Thyroid gland (tissue), 4 donors: ENCODE data around the gene WIPF1. TPM values are rescaled to one million over a fixed set of nuclear protein-coding genes. Genes with fewer than 3 reads are reported as not detected.

ENCODE experiments used
- DNase-seq, 2 donors: peaks; one replicate each; pipeline ENCODE4 v3.0.0-alpha.2; 2019
- H3K27ac ChIP-seq, 3 donors: fragments of 200-600 bp; sonication (generic); 1 replicate in 2 of 3; 2 replicates in 1 of 3; pipeline ENCODE4 v1.5.1; 2016 to 2019; ENCODE audit warnings: mild to moderate bottlenecking in 1 of 3, moderate library complexity in 1 of 3
- H3K27me3 ChIP-seq: fragments of 200-600 bp; sonication (generic); one replicate; pipeline ENCODE4 v1.5.1; 2019
- H3K36me3 ChIP-seq, 2 donors: fragments of 200-600 bp; sonication (generic); one replicate each; pipeline ENCODE4 v1.5.1; 2016 to 2019
- H3K4me1 ChIP-seq, 2 donors: fragments of 200-600 bp; sonication (generic); one replicate each; pipeline ENCODE4 v1.5.1; 2017 to 2019
- H3K4me3 ChIP-seq, 3 donors: fragments of 200-600 bp; sonication (generic); replicated peaks in 1 of 3; 1 replicate in 2 of 3; 2 replicates in 1 of 3; pipeline ENCODE4 v1.5.1; 2016; ENCODE audit warnings: mild to moderate bottlenecking in 1 of 3
- H3K9me3 ChIP-seq: fragments of 200-600 bp; sonication (generic); one replicate; pipeline ENCODE4 v1.5.1; 2017
- POLR2A ChIP-seq, 2 donors: fragments of 450-650 bp; IDR thresholded peaks; one replicate each; pipeline ENCODE4 v1.6.1; 2017; ENCODE audit warnings: antibody characterized with exemption in 2 of 2, mild to moderate bottlenecking in 2 of 2, moderate library complexity in 1 of 2
- WGBS, 2 donors: methylation state at CpG; one replicate each; pipeline ENCODE4 v1.1.5; 2017; 5-methylcytosine and 5-hydroxymethylcytosine counted together
- intact Hi-C: fragments of 100-400 bp; cut with DNase I; formaldehyde crosslinking; loops from one replicate; pipeline ENCODE4 v1.15.1; 2023
- total RNA-seq, 4 donors: library from RNA; depleted of rRNA; stranded (reverse); fragments of >200 nt; gene quantifications; one replicate each; pipeline ENCODE4 v1.2.3, GENCODE V29; 2016
- TF ChIP-seq, protein P1 (sequence below), 6 experiments: fragments of 200-600 bp in 3 of 6; fragments of 450-650 bp in 3 of 6; sonication (generic) in 3 of 6; IDR thresholded peaks; one replicate each; pipeline ENCODE4 v1.5.1; 2016 to 2019; ENCODE audit warnings: antibody characterized with exemption in 6 of 6, mild to moderate bottlenecking in 2 of 6, inconsistent platforms in 1 of 6, moderate library complexity in 1 of 6

The WIPF1 gene
- total RNA-seq, 4 donors from 2014 or later = 15.2 to 32.7 (median 21.3) TPM

GRCh38 chr2:174628528-174629169 is 31.0 kb upstream of the WIPF1 start:
- no peak overlapping the region for H3K4me3 ChIP-seq
- no peaks in the 10 kb centered on the region for H3K27me3 ChIP-seq
- H3K36me3 ChIP-seq = no peaks in the 10 kb centered on the region
- intact Hi-C loops = no loop called here
- peaks cover 10 to 16% of the 10 kb centered on the region in 2 donors for H3K4me1 ChIP-seq
- 93 to 94% methylated on average over 2 of the region's 2 CpGs for WGBS, 2 donors
- no peak for TF ChIP-seq POLR2A (IDR thresholded peaks at IDR 0.05)
- TF ChIP-seq, protein P1, sequence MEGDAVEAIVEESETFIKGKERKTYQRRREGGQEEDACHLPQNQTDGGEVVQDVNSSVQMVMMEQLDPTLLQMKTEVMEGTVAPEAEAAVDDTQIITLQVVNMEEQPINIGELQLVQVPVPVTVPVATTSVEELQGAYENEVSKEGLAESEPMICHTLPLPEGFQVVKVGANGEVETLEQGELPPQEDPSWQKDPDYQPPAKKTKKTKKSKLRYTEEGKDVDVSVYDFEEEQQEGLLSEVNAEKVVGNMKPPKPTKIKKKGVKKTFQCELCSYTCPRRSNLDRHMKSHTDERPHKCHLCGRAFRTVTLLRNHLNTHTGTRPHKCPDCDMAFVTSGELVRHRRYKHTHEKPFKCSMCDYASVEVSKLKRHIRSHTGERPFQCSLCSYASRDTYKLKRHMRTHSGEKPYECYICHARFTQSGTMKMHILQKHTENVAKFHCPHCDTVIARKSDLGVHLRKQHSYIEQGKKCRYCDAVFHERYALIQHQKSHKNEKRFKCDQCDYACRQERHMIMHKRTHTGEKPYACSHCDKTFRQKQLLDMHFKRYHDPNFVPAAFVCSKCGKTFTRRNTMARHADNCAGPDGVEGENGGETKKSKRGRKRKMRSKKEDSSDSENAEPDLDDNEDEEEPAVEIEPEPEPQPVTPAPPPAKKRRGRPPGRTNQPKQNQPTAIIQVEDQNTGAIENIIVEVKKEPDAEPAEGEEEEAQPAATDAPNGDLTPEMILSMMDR (IDR thresholded peaks at IDR 0.05) = no peak
- no peak for DNase-seq
- H3K27ac ChIP-seq = no peak overlapping the region
- no peaks in the 10 kb centered on the region for H3K9me3 ChIP-seq

GRCh38 chr2:174627216-174627615 is 29.6 kb upstream of the WIPF1 start:
- Histone ChIP-seq H3K36me3 (no peaks in the 10 kb centered on the region), H3K27ac (no peak overlapping the region), H3K4me3 (no peak overlapping the region), H3K27me3 (no peaks in the 10 kb centered on the region), H3K4me1 (peaks cover 0 to 5% of the 10 kb centered on the region in 2 donors), H3K9me3 (no peaks in the 10 kb centered on the region)
- DNase-seq = no peak
- intact Hi-C loops = no loop called here
- TF ChIP-seq, protein P1 (IDR thresholded peaks at IDR 0.05) = no peak
- no peak for TF ChIP-seq POLR2A (IDR thresholded peaks at IDR 0.05)

DNA sequence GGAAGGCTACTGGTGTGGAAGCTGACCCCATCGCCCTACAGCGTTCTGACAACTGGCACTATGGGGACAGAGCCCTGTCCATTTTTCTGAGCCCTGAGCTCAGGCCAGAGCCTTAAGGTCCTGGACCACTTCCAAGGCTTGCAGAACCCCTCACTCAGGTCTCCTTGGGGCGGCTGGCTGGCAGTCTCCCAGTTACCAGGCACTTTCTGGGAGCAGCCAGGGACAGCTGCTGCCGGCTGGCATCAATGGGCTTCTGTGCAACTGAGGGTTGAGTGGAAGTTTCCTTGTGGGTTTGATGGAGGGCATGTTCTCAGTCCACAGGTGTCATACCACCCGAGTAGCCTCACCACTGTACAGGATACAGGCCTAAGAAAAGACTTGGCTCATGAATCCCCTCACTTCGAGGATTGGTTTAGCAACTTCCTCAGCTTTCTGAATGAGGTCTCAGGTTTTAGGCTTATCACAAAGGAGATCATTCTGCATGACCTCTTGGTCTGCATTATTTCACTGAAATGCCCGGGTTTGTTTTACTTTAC is 27.4 kb upstream of the WIPF1 start:
- no peak overlapping the region for H3K27ac ChIP-seq
- TF ChIP-seq, protein P1 (IDR thresholded peaks at IDR 0.05) = no peak
- no peak for TF ChIP-seq POLR2A (IDR thresholded peaks at IDR 0.05)
- no peaks in the 10 kb centered on the region for H3K36me3 ChIP-seq
- H3K4me3 ChIP-seq = no peak overlapping the region
- 81 to 83% methylated on average over 5 to 7 of the region's 7 CpGs for WGBS, 2 donors
- H3K4me1 ChIP-seq = no peaks in the 10 kb centered on the region
- H3K27me3 ChIP-seq = no peaks in the 10 kb centered on the region
- H3K9me3 ChIP-seq = no peaks in the 10 kb centered on the region
- no peak for DNase-seq
- intact Hi-C loops = no loop called here

GRCh38 chr2:174623690-174624089 is 26.1 kb upstream of the WIPF1 start:
- DNase-seq = no peak
- TF ChIP-seq, protein P1 (IDR thresholded peaks at IDR 0.05) = no peak
- TF ChIP-seq POLR2A (IDR thresholded peaks at IDR 0.05) = no peak

GRCh38 chr2:174623106-174623637 is 25.6 kb upstream of the WIPF1 start:
- TF ChIP-seq POLR2A (IDR thresholded peaks at IDR 0.05) = no peak
- TF ChIP-seq, protein P1 (IDR thresholded peaks at IDR 0.05) = no peak
- DNase-seq = no peak
- H3K36me3 ChIP-seq = no peaks in the 10 kb centered on the region
- H3K27ac ChIP-seq = no peak overlapping the region
- WGBS, 2 donors = 68 to 73% methylated on average over 2 of the region's 2 CpGs
- H3K4me1 ChIP-seq = no peaks in the 10 kb centered on the region
- no peaks in the 10 kb centered on the region for H3K27me3 ChIP-seq
- H3K4me3 ChIP-seq = no peak overlapping the region
- intact Hi-C loops = no loop called here
- no peaks in the 10 kb centered on the region for H3K9me3 ChIP-seq

More at GRCh38 chr2:174623690-174624089, 26.1 kb upstream of the WIPF1 start:
- intact Hi-C loops = no loop called here
- H3K27me3 ChIP-seq = no peaks in the 10 kb centered on the region
- H3K4me1 ChIP-seq = no peaks in the 10 kb centered on the region
- no peaks in the 10 kb centered on the region for H3K9me3 ChIP-seq
- H3K36me3 ChIP-seq = no peaks in the 10 kb centered on the region
- no peak overlapping the region for H3K27ac ChIP-seq
- no peak overlapping the region for H3K4me3 ChIP-seq
